ENCODE results near the gene IGFLR1. TPM values are rescaled to one million over a fixed set of nuclear protein-coding genes. Genes with fewer than 3 reads are reported as not detected.

The IGFLR1 gene
- polyA plus RNA-seq, 1 donor from 2014 or later, result 4.6 TPM

DNA sequence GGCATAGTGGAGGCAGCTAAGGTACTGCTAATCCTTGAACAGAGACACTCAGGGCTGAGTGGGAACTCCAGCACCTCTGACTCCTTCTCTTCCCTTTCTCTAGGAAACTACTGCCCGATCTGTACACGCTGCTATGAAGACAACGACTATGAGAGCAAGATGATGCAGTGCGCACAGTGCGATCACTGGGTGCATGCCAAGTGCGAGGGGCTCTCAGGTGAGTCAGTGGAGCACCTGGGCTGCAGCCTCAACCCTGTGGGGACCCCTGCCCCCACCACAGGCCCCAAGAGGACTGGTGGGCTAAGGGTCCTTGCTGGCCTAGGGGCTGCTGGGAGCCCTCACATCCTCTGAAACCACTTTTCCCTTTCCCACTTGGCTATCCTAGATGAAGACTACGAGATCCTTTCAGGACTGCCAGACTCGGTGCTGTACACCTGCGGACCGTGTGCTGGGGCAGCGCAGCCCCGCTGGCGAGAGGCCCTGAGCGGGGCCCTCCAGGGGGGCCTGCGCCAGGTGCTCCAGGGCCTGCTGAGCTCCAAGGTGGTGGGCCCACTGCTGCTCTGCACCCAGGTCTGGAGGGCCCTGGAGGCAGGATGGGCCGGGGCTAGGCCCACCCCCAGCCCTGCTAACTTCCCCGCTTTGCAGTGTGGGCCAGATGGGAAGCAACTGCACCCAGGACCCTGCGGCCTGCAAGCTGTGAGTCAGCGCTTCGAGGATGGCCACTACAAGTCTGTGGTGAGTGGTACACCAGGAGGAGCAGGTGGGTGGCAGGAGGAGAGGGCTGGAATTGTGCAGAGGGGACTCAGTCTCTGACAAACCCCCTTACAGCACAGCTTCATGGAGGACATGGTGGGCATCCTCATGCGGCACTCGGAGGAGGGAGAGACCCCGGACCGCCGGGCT, 14.9 kb downstream of the IGFLR1 start:
- no peak overlapping the region for H3K27ac ChIP-seq (ENCODE audit: low read length)
- no peaks in the 10 kb centered on the region for H3K36me3 ChIP-seq (ENCODE audit: insufficient read depth, low read length)
- H3K9ac ChIP-seq (ENCODE audit: low read length), result no peak overlapping the region
- no peaks in the 10 kb centered on the region for H3K9me3 ChIP-seq (ENCODE audit: low read length)
- TF ChIP-seq POLR2AphosphoS5 (IDR thresholded peaks at IDR 0.05) (no peak), TAF1 (IDR thresholded peaks at IDR 0.05; ENCODE audit: low read depth) (no peak), MXI1 (conservative IDR thresholded peaks at IDR 0.05; ENCODE audit: poor library complexity, severe bottlenecking) (no peak), EP300 (conservative IDR thresholded peaks at IDR 0.05; ENCODE audit: poor library complexity, severe bottlenecking) (no peak), RAD21 (conservative IDR thresholded peaks at IDR 0.05) (no peak), EZH2 (IDR thresholded peaks at IDR 0.05; ENCODE audit: borderline replicate concordance, insufficient read depth, low read length, poor library complexity, severe bottlenecking) (no peak), SMC3 (conservative IDR thresholded peaks at IDR 0.05; ENCODE audit: poor library complexity) (no peak)
- TF ChIP-seq, protein P1, sequence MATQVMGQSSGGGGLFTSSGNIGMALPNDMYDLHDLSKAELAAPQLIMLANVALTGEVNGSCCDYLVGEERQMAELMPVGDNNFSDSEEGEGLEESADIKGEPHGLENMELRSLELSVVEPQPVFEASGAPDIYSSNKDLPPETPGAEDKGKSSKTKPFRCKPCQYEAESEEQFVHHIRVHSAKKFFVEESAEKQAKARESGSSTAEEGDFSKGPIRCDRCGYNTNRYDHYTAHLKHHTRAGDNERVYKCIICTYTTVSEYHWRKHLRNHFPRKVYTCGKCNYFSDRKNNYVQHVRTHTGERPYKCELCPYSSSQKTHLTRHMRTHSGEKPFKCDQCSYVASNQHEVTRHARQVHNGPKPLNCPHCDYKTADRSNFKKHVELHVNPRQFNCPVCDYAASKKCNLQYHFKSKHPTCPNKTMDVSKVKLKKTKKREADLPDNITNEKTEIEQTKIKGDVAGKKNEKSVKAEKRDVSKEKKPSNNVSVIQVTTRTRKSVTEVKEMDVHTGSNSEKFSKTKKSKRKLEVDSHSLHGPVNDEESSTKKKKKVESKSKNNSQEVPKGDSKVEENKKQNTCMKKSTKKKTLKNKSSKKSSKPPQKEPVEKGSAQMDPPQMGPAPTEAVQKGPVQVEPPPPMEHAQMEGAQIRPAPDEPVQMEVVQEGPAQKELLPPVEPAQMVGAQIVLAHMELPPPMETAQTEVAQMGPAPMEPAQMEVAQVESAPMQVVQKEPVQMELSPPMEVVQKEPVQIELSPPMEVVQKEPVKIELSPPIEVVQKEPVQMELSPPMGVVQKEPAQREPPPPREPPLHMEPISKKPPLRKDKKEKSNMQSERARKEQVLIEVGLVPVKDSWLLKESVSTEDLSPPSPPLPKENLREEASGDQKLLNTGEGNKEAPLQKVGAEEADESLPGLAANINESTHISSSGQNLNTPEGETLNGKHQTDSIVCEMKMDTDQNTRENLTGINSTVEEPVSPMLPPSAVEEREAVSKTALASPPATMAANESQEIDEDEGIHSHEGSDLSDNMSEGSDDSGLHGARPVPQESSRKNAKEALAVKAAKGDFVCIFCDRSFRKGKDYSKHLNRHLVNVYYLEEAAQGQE (IDR thresholded peaks at IDR 0.05; ENCODE audit: borderline replicate concordance), result no peak
- TF ChIP-seq, protein P2, sequence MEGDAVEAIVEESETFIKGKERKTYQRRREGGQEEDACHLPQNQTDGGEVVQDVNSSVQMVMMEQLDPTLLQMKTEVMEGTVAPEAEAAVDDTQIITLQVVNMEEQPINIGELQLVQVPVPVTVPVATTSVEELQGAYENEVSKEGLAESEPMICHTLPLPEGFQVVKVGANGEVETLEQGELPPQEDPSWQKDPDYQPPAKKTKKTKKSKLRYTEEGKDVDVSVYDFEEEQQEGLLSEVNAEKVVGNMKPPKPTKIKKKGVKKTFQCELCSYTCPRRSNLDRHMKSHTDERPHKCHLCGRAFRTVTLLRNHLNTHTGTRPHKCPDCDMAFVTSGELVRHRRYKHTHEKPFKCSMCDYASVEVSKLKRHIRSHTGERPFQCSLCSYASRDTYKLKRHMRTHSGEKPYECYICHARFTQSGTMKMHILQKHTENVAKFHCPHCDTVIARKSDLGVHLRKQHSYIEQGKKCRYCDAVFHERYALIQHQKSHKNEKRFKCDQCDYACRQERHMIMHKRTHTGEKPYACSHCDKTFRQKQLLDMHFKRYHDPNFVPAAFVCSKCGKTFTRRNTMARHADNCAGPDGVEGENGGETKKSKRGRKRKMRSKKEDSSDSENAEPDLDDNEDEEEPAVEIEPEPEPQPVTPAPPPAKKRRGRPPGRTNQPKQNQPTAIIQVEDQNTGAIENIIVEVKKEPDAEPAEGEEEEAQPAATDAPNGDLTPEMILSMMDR (IDR thresholded peaks at IDR 0.05; ENCODE audit: poor library complexity, severe bottlenecking), result no peak
- no peaks in the 10 kb centered on the region for H3F3A ChIP-seq (ENCODE audit: insufficient read depth, low read length, poor library complexity, severe bottlenecking)
- H3K79me2 ChIP-seq (replicated peaks; ENCODE audit: insufficient read depth, low read length), result no peaks in the 10 kb centered on the region
- H2AFZ ChIP-seq (ENCODE audit: low read depth, low read length), result no peak overlapping the region
- no peak overlapping the region for H3K4me2 ChIP-seq (ENCODE audit: low read length)
- H3K9me2 ChIP-seq (ENCODE audit: insufficient read depth, low read length), result no peaks in the 10 kb centered on the region
- no peaks in the 10 kb centered on the region for H3K27me3 ChIP-seq (ENCODE audit: insufficient read depth, low read depth, low read length)
- H3K4me3 ChIP-seq (ENCODE audit: low read length), result no peak overlapping the region
- H4K20me1 ChIP-seq (ENCODE audit: insufficient read depth), result no peaks in the 10 kb centered on the region

DNA sequence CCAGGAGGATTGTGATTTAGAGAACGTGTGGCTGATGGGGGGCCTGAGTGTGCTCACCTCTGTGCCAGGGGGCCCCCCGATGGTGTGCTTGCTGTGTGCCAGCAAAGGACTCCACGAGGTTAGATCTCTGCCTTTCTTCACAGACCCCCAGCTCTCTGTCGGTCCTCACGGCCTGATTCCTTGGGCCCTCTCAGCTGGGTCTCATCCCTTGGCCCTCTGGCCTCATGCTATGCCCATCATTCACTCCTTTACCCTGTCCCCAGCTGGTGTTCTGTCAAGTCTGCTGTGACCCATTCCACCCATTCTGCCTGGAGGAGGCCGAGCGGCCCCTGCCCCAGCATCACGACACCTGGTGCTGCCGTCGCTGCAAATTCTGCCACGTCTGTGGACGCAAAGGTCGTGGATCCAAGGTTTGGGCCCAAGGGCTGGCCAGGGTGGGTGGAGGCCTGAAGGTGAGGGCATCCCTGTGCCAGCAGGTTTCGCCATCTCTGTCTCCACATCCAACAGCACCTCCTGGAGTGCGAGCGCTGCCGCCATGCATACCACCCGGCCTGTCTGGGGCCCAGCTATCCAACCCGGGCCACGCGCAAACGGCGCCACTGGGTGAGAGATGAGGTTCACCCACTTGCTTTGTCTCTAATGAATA, 16.9 kb downstream of the IGFLR1 start:
- Histone ChIP-seq H3K4me3 (ENCODE audit: low read length) (no peak overlapping the region), H3K27ac (ENCODE audit: low read length) (no peak overlapping the region), H3K79me2 (replicated peaks; ENCODE audit: insufficient read depth, low read length) (no peaks in the 10 kb centered on the region), H4K20me1 (ENCODE audit: insufficient read depth) (no peaks in the 10 kb centered on the region), H3K9me3 (ENCODE audit: low read length) (no peaks in the 10 kb centered on the region), H3K4me2 (ENCODE audit: low read length) (no peak overlapping the region), H2AFZ (ENCODE audit: low read depth, low read length) (no peak overlapping the region), H3K9me2 (ENCODE audit: insufficient read depth, low read length) (no peaks in the 10 kb centered on the region), H3K36me3 (ENCODE audit: insufficient read depth, low read length) (no peaks in the 10 kb centered on the region), H3F3A (ENCODE audit: insufficient read depth, low read length, poor library complexity, severe bottlenecking) (no peaks in the 10 kb centered on the region), H3K27me3 (ENCODE audit: insufficient read depth, low read depth, low read length) (no peaks in the 10 kb centered on the region), H3K9ac (ENCODE audit: low read length) (no peak overlapping the region)
- no peak for TF ChIP-seq TAF1 (IDR thresholded peaks at IDR 0.05; ENCODE audit: low read depth)
- TF ChIP-seq POLR2AphosphoS5 (IDR thresholded peaks at IDR 0.05), result no peak
- TF ChIP-seq SMC3 (conservative IDR thresholded peaks at IDR 0.05; ENCODE audit: poor library complexity), result no peak
- TF ChIP-seq RAD21 (conservative IDR thresholded peaks at IDR 0.05), result no peak
- TF ChIP-seq MXI1 (conservative IDR thresholded peaks at IDR 0.05; ENCODE audit: poor library complexity, severe bottlenecking), result no peak
- TF ChIP-seq, protein P2 (IDR thresholded peaks at IDR 0.05; ENCODE audit: poor library complexity, severe bottlenecking), result no peak
- TF ChIP-seq, protein P1 (IDR thresholded peaks at IDR 0.05; ENCODE audit: borderline replicate concordance), result no peak
- TF ChIP-seq EZH2 (IDR thresholded peaks at IDR 0.05; ENCODE audit: borderline replicate concordance, insufficient read depth, low read length, poor library complexity, severe bottlenecking), result no peak
- no peak for TF ChIP-seq EP300 (conservative IDR thresholded peaks at IDR 0.05; ENCODE audit: poor library complexity, severe bottlenecking)
